GM12801 (cell line): ENCODE results near the gene IQCM.

Experiments
- CTCF ChIP-seq: IDR thresholded peaks from one replicate; pipeline ENCODE4 v1.5.1; 2011; ENCODE audit warnings: control low read depth; ENCODE audit not compliant: insufficient read length; ENCODE audit errors: extremely low read depth

IQCM gene

GRCh38 chr4:149553959-149554520, 261.6 kb downstream of the IQCM start:
- no peak for TF ChIP-seq CTCF

- no peak for TF ChIP-seq CTCF
Observed at GRCh38 chr4:149552601-149553000, 263.0 kb downstream of the IQCM start.

GRCh38 chr4:149549911-149550310, 265.7 kb downstream of the IQCM start:
- no peak for TF ChIP-seq CTCF

- no peak for TF ChIP-seq CTCF
Observed at GRCh38 chr4:149534779-149535178, 280.9 kb downstream of the IQCM start.

- TF ChIP-seq CTCF, result no peak
Observed at GRCh38 chr4:149531861-149532260, 283.8 kb downstream of the IQCM start.

- no peak for TF ChIP-seq CTCF
Observed at GRCh38 chr4:149523039-149523438, 292.6 kb downstream of the IQCM start.

- TF ChIP-seq CTCF, result no peak
Observed at GRCh38 chr4:149521611-149522425, 293.8 kb downstream of the IQCM start.
